KG1 (cell line): Measurements from ENCODE around the gene GSG1L.
"Not testable (repeated sequence)": the region's sequence is repeated elsewhere in the genome, so short reads cannot be mapped to it uniquely, and the experiment has no call there.

Source experiments
- DNase-seq: peaks from one replicate; lab custom pipeline; 2025; lab: John Stamatoyannopoulos, UW

GSG1L gene

DNA sequence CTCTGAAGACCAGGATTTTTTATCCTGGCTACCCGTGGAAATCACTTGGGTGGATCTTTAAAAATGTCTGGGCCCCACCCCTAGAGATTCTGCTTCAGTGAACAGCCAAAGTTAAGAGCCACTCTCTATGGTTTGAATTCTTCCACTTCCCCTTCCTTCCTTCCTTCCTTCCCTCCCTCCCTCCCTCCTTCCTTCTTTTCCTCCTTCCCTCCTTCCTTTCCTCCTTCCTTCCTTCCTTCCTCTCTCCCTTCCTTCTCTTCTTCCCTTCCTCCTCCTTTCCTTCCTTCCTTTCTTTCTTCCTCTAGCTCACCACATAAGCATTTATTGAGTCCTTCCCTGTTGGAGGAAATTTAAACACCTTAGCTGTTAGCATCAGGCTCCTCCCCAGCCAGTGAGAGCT is 310.0 kb downstream of the GSG1L start:
- no peak for DNase-seq

DNA sequence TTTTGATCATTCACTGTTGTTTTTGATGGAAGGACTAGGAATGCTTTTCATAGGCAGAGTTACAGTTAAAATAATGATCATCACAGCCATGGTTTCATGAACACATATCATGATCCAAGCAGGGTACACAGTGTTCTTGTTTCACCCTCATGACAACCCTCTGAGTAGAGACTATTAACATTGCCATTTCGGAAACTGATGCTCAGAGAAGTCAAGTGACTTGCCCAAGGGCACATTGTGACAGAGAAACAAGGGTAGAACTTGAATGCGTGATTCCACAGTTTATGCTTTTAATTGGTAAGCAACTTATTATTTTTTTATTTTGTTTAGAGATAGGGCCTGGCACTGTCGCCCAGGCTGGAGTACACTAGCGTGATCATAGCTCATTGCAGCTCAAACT is 311.3 kb downstream of the GSG1L start:
- DNase-seq = no peak

DNA sequence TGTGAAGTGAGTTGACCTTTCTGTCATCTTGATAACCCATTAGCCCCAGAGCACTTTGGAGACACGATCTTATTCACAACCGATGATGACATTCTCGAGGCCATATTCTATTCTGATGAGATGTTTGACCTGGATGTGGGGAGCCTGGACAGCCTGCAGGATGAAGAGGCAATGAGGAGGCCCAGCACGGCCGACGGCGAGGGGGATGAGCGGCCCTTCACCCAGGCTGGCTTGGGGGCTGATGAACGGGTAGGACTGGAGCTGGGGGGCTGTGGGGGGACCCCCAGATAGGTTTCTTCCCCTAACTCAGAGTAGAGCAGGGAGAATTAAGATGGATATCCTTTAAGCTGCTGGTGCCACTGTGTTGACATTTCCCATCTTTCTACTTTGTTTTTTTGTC is 311.8 kb downstream of the GSG1L start:
- DNase-seq = no peak

DNA sequence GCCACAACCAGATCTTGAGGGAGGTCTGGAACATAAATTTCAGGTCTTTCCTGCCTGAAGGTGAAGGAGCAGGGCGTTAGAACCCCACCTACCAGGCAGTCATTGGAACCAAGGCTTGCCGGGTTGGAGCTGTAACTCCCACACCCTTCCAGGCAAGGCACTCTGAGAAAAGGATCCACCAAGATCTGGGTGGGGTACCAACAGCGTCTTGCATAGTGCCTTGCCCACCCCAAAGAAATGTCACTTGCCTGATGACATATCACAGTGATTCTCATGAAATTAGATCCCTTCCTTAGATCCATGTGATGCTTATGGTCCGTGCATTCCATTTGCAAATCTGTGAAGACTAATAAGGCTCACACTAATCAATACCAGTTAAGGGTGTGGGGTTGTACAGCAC is 312.3 kb downstream of the GSG1L start:
- DNase-seq = no peak

DNA sequence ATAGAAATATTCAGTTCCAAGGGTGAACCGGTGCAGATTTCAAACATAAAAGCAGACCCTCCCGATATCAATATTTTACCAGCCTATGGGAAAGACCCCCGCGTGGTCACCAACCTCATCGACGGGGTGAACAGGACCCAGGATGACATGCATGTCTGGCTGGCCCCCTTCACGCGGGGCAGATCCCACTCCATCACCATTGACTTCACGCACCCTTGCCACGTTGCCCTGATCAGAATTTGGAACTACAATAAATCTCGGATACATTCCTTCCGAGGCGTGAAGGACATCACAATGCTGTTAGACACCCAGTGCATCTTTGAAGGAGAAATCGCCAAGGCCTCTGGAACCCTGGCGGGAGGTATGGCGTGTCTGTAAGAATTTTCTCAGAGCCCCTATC is 313.6 kb downstream of the GSG1L start:
- no peak for DNase-seq

DNA sequence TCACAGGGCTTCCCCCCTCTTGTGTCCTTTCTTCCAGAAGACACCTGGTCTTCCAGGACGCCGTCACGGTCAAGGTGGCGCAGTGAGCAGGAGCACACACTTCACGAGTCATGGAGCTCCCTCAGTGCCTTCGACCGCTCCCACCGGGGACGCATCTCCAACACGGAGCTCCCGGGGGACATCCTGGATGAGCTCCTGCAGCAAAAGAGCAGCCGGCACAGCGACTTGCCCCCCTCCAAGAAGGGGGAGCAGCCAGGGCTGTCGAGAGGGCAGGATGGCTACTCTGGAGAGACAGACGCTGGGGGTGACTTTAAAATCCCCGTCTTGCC is 314.0 kb downstream of the GSG1L start:
- DNase-seq = no peak

DNA sequence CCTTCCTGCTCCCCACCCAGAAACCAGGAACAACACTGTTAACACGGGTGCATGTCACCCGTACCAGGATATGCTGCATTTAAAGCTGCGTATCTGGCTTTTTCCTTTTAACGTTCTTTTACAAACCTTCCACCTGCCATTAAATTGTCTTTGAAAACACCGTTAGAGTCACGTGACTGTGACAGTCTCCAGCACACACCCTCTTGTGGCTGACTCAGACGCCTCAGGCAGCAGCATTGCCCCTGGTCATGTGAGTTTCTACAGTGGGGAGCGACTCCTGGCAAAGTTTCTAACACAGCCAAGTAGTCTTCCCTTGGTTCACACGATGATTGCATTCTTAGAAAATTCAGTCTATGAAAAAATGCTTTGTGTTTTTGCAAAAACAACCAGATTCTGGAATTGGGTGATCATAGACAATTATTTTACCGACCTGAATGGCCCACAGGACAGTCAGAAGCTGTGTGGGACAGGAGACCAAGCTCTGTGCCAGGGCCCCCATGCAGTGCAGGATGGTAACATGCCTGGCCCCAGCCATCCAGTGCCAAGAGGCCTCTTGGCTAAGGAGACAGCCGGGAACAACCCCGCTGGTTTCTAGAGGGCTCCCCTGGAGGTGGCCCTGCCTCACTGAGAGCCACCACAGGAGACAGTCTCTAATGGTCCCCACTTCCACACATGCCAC is 314.5 kb downstream of the GSG1L start:
- DNase-seq = no peak

DNA sequence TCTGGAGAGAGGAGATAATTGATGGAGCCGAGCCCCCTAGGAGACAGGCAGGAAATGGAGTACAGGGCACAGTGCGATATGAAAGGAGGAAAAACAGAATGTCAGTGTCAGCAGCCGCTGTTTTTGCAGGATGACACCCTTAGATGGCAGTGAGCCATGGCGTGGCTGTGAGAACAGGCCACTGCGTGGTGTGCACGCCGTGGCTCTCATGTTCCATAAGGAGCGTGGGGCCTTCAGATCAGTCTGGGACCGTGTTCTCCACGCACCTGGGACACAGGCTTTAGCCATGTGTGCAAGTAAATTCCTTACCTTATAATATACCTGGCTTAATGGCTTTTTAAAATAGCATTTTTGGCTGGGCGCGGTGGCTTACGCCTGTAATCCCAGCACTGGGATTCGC is 315.6 kb downstream of the GSG1L start:
- no peak for DNase-seq

DNA sequence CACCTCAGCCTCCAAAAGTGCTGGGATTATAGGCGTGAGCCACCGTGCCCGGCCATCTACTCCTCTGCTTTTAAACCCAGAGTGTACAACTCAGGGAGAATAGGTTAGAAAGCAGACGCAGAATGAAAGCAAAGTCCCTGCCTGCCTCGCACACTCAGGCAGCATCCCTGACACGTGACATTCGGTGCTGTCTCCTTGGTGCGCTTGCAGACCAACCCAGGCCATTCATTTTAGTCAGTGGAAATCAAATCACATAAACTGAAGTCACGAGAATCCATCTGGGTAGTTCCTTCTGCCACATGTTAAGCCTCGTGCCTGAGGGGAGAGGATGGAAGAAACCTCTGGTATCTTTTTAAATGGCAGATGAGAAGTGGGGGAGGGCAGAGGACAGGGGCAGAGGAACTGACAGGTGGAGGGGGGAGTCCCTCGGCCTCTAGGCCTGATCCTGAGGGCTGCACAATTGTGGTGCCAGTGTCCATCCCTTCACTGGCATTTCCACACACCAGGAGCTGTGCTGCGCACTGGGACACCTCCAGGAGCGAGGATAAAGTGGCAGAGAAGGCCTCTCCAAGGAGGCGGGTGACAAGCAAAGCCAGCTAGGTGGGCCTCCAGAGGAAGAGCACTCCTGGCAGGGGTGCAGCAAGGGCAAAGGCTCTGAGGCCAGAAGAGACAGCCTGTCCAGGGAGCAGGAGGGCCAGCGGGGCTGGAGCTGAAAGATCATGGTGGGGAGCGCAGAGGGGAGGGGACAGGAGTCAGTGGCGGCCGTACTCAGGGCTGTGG is 317.2 kb downstream of the GSG1L start:
- DNase-seq = no peak

DNA sequence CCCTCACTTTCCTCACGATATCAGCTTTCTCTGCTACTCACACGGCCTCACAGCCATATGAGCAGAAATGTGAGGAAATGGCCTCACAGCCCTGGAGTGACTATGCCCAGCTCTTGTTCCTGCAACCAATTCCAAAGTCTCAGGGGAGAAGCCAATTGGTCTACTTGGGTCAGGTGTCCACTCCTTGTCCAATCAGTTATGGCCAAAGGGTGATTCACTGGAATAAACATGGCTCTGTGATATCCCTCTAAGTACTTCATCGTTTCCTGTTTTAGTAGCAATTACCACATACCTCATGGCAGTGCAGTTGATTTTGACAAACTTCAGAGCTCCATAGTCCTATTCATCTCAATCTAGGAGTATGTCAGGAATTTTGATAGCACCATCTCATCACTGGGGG is 318.2 kb downstream of the GSG1L start:
- DNase-seq = no peak

DNA sequence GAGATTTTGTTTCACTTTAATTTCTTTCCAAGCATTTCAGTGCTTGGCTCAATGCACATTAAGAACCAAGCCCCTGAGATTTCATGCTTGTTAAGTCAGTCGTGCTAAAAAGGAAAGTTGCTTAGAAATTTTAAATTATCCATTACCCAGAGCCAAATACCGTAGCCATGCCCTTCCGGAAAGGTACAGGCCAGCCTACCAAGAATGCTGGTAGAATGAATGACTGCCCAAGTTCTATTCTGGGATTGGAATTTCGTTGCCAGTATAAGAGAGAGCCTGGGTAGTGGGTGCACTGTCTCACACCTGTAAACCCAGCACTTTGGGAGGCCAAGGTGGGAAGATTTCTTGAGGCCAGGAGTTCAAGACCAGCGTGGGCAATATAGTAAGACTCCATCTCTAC is 319.6 kb downstream of the GSG1L start:
- no peak for DNase-seq

DNA sequence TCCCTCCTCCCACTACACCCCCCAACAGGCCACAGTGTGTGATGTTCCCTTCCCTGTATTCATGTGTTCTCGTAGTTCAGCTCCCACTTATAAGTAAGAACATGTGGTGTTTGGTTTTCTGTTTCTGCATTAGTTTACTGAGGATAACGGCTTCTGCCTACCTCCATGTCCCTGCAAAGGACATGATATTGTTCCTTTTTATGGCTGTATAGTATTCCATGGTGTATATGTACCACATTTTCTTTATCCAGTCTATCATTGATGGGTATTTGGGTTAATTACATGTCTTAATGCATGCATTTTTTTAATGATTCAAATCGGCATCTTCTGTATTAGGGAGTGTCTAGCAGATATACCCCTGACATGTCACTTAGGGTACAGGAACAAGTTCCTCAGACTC is 320.5 kb downstream of the GSG1L start:
- DNase-seq = not testable (repeated sequence)

DNA sequence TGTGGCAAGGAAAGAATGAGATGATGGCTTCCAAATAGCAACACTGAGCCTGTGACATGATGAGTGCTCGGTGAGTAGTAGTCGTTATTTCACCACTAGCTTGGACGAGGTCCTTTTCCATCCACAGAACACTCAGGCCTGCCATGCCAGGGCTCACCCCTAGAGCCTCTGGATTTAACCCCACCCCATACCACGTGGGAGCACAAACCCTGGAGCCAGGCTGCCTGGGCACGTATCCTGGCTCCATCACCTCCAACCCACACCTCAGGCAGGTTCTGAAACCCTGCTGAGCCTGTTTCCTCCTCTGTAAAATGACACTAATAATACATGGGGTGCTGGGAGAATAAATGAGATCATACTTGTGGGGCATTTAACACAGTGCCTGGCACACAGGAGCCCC is 321.2 kb downstream of the GSG1L start:
- no peak for DNase-seq

DNA sequence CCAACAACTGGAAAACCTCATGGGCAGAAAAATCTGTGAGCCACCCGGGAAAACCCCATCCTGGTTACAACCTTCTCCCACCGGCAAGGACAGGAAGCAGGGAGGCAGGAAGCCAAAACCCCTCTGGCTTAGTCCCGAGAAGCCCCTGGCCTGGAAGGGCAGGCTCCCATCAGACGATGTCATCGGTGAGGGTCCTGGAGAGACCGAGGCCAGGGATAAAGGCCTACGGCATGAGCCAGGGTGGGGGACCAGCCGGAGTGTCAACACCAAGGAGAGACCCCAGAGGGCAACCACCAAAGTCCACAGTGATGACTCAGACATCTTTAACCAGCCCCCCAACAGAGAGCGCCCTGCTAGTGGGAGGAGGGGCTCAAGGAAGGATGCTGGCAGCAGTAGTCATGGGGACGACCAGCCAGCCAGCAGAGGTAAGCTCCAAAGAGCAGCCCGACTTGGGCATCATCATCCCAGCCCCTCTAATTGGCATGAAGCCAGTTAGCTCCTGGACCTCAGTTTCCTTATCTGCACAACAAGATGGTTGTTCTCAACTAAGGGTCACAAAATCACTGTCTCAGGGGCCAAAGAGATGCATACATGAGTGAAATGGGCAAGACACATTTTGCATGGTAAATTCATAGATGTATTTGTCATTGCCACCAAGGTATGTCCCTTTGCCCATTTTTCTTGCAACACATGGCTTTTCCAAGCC is 322.9 kb downstream of the GSG1L start:
- no peak for DNase-seq

DNA sequence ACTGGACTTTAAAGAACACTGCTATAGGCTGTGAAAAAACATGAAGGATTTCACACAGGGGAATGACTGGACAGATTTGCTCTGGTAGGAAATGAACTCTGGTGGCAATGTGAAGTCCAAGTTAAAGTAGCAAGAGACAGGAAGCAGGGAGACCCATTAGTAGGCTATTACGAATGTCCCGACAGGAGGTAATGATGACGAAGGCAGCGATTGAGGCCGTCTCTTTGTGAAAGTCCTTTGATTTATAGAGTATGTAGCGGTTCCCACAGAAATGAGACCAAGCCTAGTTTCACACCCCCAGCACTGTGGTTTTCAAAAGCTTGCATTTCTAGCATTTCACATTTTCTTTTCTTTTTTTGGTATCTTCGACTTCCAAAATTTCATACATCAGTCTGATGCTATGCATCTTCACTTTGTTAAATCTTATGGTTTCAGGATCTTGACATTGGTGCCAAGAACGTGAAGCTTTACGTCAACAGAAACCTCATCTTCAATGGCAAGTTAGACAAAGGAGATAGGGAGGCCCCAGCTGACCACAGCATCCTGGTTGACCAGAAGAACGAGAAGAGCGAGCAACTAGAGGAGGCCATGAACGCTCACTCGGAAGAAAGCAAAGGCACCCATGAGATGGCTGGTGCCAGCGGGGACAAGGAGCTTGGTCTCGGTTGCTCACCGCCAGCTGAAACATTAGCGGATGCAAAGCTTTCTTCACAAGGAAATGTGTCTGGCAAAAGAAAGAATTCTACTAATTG is 323.7 kb downstream of the GSG1L start:
- no peak for DNase-seq

DNA sequence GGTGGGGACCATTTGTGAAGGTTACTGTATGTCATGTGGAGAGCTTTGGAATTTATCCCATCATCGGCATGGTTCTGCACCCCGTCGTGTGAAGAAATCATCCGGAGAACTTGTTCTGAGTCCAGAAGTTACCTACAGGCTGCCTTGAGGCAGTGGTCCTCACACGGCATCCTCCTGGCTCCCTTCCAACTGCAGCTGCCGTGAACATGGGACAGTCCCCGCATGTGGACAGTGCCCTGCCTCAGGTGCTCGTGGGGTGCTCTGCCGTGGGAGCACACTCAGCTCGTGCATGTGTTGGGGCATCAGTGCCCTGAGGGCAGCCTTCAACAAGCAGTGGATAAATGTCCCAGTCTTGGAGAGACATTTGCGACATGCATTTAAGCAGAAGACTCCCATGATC is 324.9 kb downstream of the GSG1L start:
- no peak for DNase-seq
